NCI-H1694 treated with DMSO at 0.1 percent for 48 hours (cell line): ENCODE results near the gene CMSS1.

ENCODE experiments used
- DNase-seq: peaks from one replicate; lab custom pipeline; 2025; lab: John Stamatoyannopoulos, UW

The CMSS1 gene

GRCh38 chr3:99875581-99875928, 57.9 kb downstream of the CMSS1 start:
- no peak for DNase-seq

- DNase-seq: no peak
Measured at GRCh38 chr3:99875929-99876841, 58.5 kb downstream of the CMSS1 start.

GRCh38 chr3:99877031-99877579, 59.4 kb downstream of the CMSS1 start:
- no peak for DNase-seq

GRCh38 chr3:99878005-99878404, 60.3 kb downstream of the CMSS1 start:
- DNase-seq: no peak

- DNase-seq: no peak
Measured at GRCh38 chr3:99879275-99879674, 61.6 kb downstream of the CMSS1 start.

- DNase-seq: no peak
Measured at GRCh38 chr3:99881121-99881524, 63.5 kb downstream of the CMSS1 start.

- no peak for DNase-seq
Measured at GRCh38 chr3:99882436-99883137, 64.9 kb downstream of the CMSS1 start.

- no peak for DNase-seq
Measured at GRCh38 chr3:99883138-99883461, 65.4 kb downstream of the CMSS1 start.

- no peak for DNase-seq
Measured at GRCh38 chr3:99883693-99884092, 66.0 kb downstream of the CMSS1 start.

- DNase-seq: no peak
Measured at GRCh38 chr3:99884484-99884883, 66.8 kb downstream of the CMSS1 start.

- no peak for DNase-seq
Measured at GRCh38 chr3:99885085-99885484, 67.4 kb downstream of the CMSS1 start.

GRCh38 chr3:99885851-99886250, 68.2 kb downstream of the CMSS1 start:
- DNase-seq: no peak

GRCh38 chr3:99891610-99892285, 74.1 kb downstream of the CMSS1 start:
- no peak for DNase-seq

- DNase-seq: no peak
Measured at GRCh38 chr3:99892332-99892731, 74.7 kb downstream of the CMSS1 start.

- DNase-seq: no peak
Measured at GRCh38 chr3:99895131-99895696, 77.6 kb downstream of the CMSS1 start.

GRCh38 chr3:99895703-99896441, 78.2 kb downstream of the CMSS1 start:
- peak; percentile 52 for DNase-seq

- no peak for DNase-seq
Measured at GRCh38 chr3:99896482-99896881, 78.8 kb downstream of the CMSS1 start.

GRCh38 chr3:99899603-99900002, 81.9 kb downstream of the CMSS1 start:
- DNase-seq: no peak

GRCh38 chr3:99900248-99900647, 82.6 kb downstream of the CMSS1 start:
- DNase-seq: no peak

- peak; percentile 5 for DNase-seq
Measured at GRCh38 chr3:99901200-99901926, 83.7 kb downstream of the CMSS1 start.

- DNase-seq: no peak
Measured at GRCh38 chr3:99902091-99902490, 84.4 kb downstream of the CMSS1 start.
